Measurements from ENCODE around the gene MEF2D. TPM values are rescaled to one million over a fixed set of nuclear protein-coding genes. Genes with fewer than 3 reads are reported as not detected.
A peak's percentile ranks its signal among the peaks of the same experiment; 100 is the strongest.

Gene MEF2D
- total RNA-seq, 1 experiment from 2014 or later = 33.5 TPM

GRCh38 chr1:156515956-156516355 is 15.4 kb upstream of the MEF2D start:
- TF ChIP-seq EZH2 (IDR thresholded peaks at IDR 0.05; ENCODE audit: low read depth) (no peak), CTCF (conservative IDR thresholded peaks at IDR 0.05) (no peak)
- no peak overlapping the region for H3K4me2 ChIP-seq
- no peak overlapping the region for H3K27ac ChIP-seq
- no peaks in the 10 kb centered on the region; the same call in 1 of the 2 replicates for H3F3A ChIP-seq (ENCODE audit: insufficient read depth, low read depth)
- no peaks in the 10 kb centered on the region for H3K79me2 ChIP-seq (ENCODE audit: low read depth)
- no peaks in the 10 kb centered on the region for H4K20me1 ChIP-seq (ENCODE audit: insufficient read depth)
- intact Hi-C loops (cut with micrococcal nuclease; ENCODE audit: unreplicated experiment) = no loop called here
- no peaks in the 10 kb centered on the region for H3K9me2 ChIP-seq (ENCODE audit: insufficient read depth)
- no peak overlapping the region for H3K4me3 ChIP-seq
- no peaks in the 10 kb centered on the region for H3K27me3 ChIP-seq (ENCODE audit: insufficient read depth, low read depth)
- H3K36me3 ChIP-seq (ENCODE audit: low read depth) = no peaks in the 10 kb centered on the region
- H2AFZ ChIP-seq = no peak overlapping the region
- BruUV-seq (replicated peaks) = no TSS peak
- no peaks in the 10 kb centered on the region for H3K9me3 ChIP-seq (ENCODE audit: insufficient read depth, low read depth)
- POLR2A ChIA-PET (ENCODE audit: unreplicated experiment) = interaction anchor here (1.1 kb wide), 1 partner anchor 13 kb away, joined by 5 read pairs; no protein-coding TSS in a partner anchor
- CTCF ChIA-PET = no interaction called here
- no peak for DNase-seq
- no peaks in the 10 kb centered on the region for H3K4me1 ChIP-seq (replicated peaks; ENCODE audit: insufficient read depth)

- Histone ChIP-seq H2AFZ (no peak overlapping the region), H3F3A (ENCODE audit: insufficient read depth, low read depth) (no peaks in the 10 kb centered on the region; the same call in 1 of the 2 replicates), H3K4me2 (no peak overlapping the region), H3K36me3 (ENCODE audit: low read depth) (no peaks in the 10 kb centered on the region), H3K9me3 (ENCODE audit: insufficient read depth, low read depth) (no peaks in the 10 kb centered on the region), H3K4me3 (no peak overlapping the region), H4K20me1 (ENCODE audit: insufficient read depth) (no peaks in the 10 kb centered on the region), H3K79me2 (ENCODE audit: low read depth) (no peaks in the 10 kb centered on the region), H3K4me1 (replicated peaks; ENCODE audit: insufficient read depth) (no peaks in the 10 kb centered on the region), H3K27ac (no peak overlapping the region), H3K9me2 (ENCODE audit: insufficient read depth) (no peaks in the 10 kb centered on the region), H3K27me3 (ENCODE audit: insufficient read depth, low read depth) (no peaks in the 10 kb centered on the region)
- ChIA-PET POLR2A (ENCODE audit: unreplicated experiment) (no interaction called here), CTCF (no interaction called here)
- no TSS peak for BruUV-seq (replicated peaks)
- DNase-seq = no peak
- intact Hi-C loops (cut with micrococcal nuclease; ENCODE audit: unreplicated experiment) = no loop called here
- TF ChIP-seq EZH2 (IDR thresholded peaks at IDR 0.05; ENCODE audit: low read depth) = no peak
- TF ChIP-seq CTCF (conservative IDR thresholded peaks at IDR 0.05) = no peak
Measured at GRCh38 chr1:156513185-156513584, 12.6 kb upstream of the MEF2D start.

GRCh38 chr1:156511644-156512043 is 11.1 kb upstream of the MEF2D start:
- no peak overlapping the region for H3K27ac ChIP-seq
- H3K4me2 ChIP-seq = no peak overlapping the region
- no peaks in the 10 kb centered on the region for H3K79me2 ChIP-seq (ENCODE audit: low read depth)
- H3K9me3 ChIP-seq (ENCODE audit: insufficient read depth, low read depth) = no peaks in the 10 kb centered on the region
- no peaks in the 10 kb centered on the region for H3K36me3 ChIP-seq (ENCODE audit: low read depth)
- ChIA-PET POLR2A (ENCODE audit: unreplicated experiment) (no interaction called here), CTCF (no interaction called here)
- no TSS peak for BruUV-seq (replicated peaks)
- DNase-seq = peak in 1 of 2 experiments; percentile 39
- H3F3A ChIP-seq (ENCODE audit: insufficient read depth, low read depth) = no peaks in the 10 kb centered on the region; the same call in 1 of the 2 replicates
- intact Hi-C loops (cut with micrococcal nuclease; ENCODE audit: unreplicated experiment) = no loop called here
- no peaks in the 10 kb centered on the region for H3K9me2 ChIP-seq (ENCODE audit: insufficient read depth)
- H2AFZ ChIP-seq = no peak overlapping the region
- H3K27me3 ChIP-seq (ENCODE audit: insufficient read depth, low read depth) = no peaks in the 10 kb centered on the region
- H3K4me3 ChIP-seq = no peak overlapping the region
- no peaks in the 10 kb centered on the region for H3K4me1 ChIP-seq (replicated peaks; ENCODE audit: insufficient read depth)
- no peaks in the 10 kb centered on the region for H4K20me1 ChIP-seq (ENCODE audit: insufficient read depth)
- TF ChIP-seq CTCF (conservative IDR thresholded peaks at IDR 0.05) (no peak), EZH2 (IDR thresholded peaks at IDR 0.05; ENCODE audit: low read depth) (no peak)
